Activated T-helper 1 cell treated with anti-CD3 and anti-CD28 coated beads, Interleukin-12 subunit alpha, Interleukin-12 subunit beta, Interleukin-2, Interleukin-4 antibody, amounts not matched to agents 30 ng/mL and 10 ng/mL and 1 ng/mL, durations not matched to agents 14 hours and 24 hours and 36 hours (primary cell): Measurements from ENCODE around the gene PPIL6. TPM values are rescaled to one million over a fixed set of nuclear protein-coding genes. Genes with fewer than 3 reads are reported as not detected.

Experiments
- DNase-seq: peaks from one replicate; pipeline ENCODE4 v3.0.0; 2021; ENCODE audit warnings: low spot score
- H3K27ac Mint-ChIP-seq: one replicate; pipeline ENCODE4 v1.8.0; 2021; ENCODE audit warnings: mild to moderate bottlenecking, mixed read lengths
- H3K27me3 Mint-ChIP-seq: one replicate; pipeline ENCODE4 v1.8.0; 2022; ENCODE audit warnings: mild to moderate bottlenecking, moderate library complexity, mixed read lengths; ENCODE audit not compliant: insufficient read depth
- H3K36me3 Mint-ChIP-seq: one replicate; pipeline ENCODE4 v1.8.0; 2021; ENCODE audit warnings: low read depth, mixed read lengths
- H3K4me1 Mint-ChIP-seq: one replicate; pipeline ENCODE4 v1.8.0; 2021; ENCODE audit warnings: low read depth, mixed read lengths
- H3K4me3 Mint-ChIP-seq: one replicate; pipeline ENCODE4 v1.8.0; 2021; ENCODE audit warnings: mild to moderate bottlenecking, moderate library complexity, mixed read lengths
- H3K9me3 Mint-ChIP-seq: one replicate; pipeline ENCODE4 v1.8.0; 2021; ENCODE audit warnings: mixed read lengths
- intact Hi-C: fragments of 100-400 bp; cut with micrococcal nuclease; formaldehyde crosslinking; loops from one replicate; pipeline ENCODE4 v1.15.1; 2024
- total RNA-seq: library from RNA; stranded (reverse); gene quantifications from 2 replicates; pipeline ENCODE4 v1.2.3, GENCODE V29; 2022

PPIL6 gene
- total RNA-seq, 1 donor from 2014 or later, result 0.13 TPM

- no peaks in the 10 kb centered on the region for H3K9me3 Mint-ChIP-seq
- no peaks in the 10 kb centered on the region for H3K36me3 Mint-ChIP-seq
- intact Hi-C loops, result no loop called here
These were observed 46.5 kb downstream of the PPIL6 start for GRCh38 chr6:109393886-109394281.

GRCh38 chr6:109393157-109393885 lies 47.1 kb downstream of the PPIL6 start:
- DNase-seq, result no peak
- Mint-ChIP-seq H3K27me3 (peaks cover 3% of the 10 kb centered on the region), H3K4me1 (peaks cover 5% of the 10 kb centered on the region), H3K9me3 (no peaks in the 10 kb centered on the region), H3K27ac (no peak overlapping the region), H3K4me3 (no peak overlapping the region), H3K36me3 (no peaks in the 10 kb centered on the region)
- intact Hi-C loops, result no loop called here

More at GRCh38 chr6:109393886-109394281, 46.5 kb downstream of the PPIL6 start:
- Mint-ChIP-seq H3K27me3 (peaks cover 3% of the 10 kb centered on the region), H3K27ac (no peak overlapping the region), H3K4me3 (no peak overlapping the region), H3K4me1 (peaks cover 5% of the 10 kb centered on the region)
- no peak for DNase-seq

- Mint-ChIP-seq H3K27me3 (peaks cover 9% of the 10 kb centered on the region), H3K4me1 (peaks cover 9% of the 10 kb centered on the region)
- intact Hi-C loops, result loop anchor here (10.0 kb wide), 1 partner anchor 1095 kb away; the partner anchor contains the start of gene AFG1L
These were observed 50.7 kb downstream of the PPIL6 start for GRCh38 chr6:109389650-109390274.

GRCh38 chr6:109388265-109388664 lies 52.2 kb downstream of the PPIL6 start:
- H3K27me3 Mint-ChIP-seq, result peaks cover 9% of the 10 kb centered on the region
- H3K4me1 Mint-ChIP-seq, result peaks cover 17% of the 10 kb centered on the region
- DNase-seq, result no peak
- H3K4me3 Mint-ChIP-seq, result no peak overlapping the region
- intact Hi-C loops, result loop anchor here (10.0 kb wide), 1 partner anchor 1093 kb away; the partner anchor contains the start of gene AFG1L
- no peaks in the 10 kb centered on the region for H3K36me3 Mint-ChIP-seq
- no peaks in the 10 kb centered on the region for H3K9me3 Mint-ChIP-seq
- H3K27ac Mint-ChIP-seq, result no peak overlapping the region

More at GRCh38 chr6:109389650-109390274, 50.7 kb downstream of the PPIL6 start:
- Mint-ChIP-seq H3K9me3 (no peaks in the 10 kb centered on the region), H3K27ac (no peak overlapping the region), H3K36me3 (no peaks in the 10 kb centered on the region), H3K4me3 (no peak overlapping the region)
- DNase-seq, result no peak

- H3K4me3 Mint-ChIP-seq, result peak overlapping the region; percentile 89
- H3K4me1 Mint-ChIP-seq, result peaks cover 40% of the 10 kb centered on the region
- intact Hi-C loops, result loop anchor here (1.0 to 10.0 kb wide), 18 partner anchors 57 to 1561 kb away; partner anchors contain the start of genes AFG1L, AK9, CDC40 and CEP57L1
- H3K9me3 Mint-ChIP-seq, result no peaks in the 10 kb centered on the region
- H3K36me3 Mint-ChIP-seq, result peaks cover 22% of the 10 kb centered on the region
- peak overlapping the region; percentile 98 for H3K27ac Mint-ChIP-seq
- no peak for DNase-seq
- H3K27me3 Mint-ChIP-seq, result peaks cover 6% of the 10 kb centered on the region
These were observed 56.9 kb downstream of the PPIL6 start for GRCh38 chr6:109383438-109383940.

GRCh38 chr6:109382576-109383437 lies 57.6 kb downstream of the PPIL6 start:
- no peaks in the 10 kb centered on the region for H3K9me3 Mint-ChIP-seq
- H3K4me1 Mint-ChIP-seq, result peaks cover 46% of the 10 kb centered on the region
- peak; percentile 88 for DNase-seq
- H3K27me3 Mint-ChIP-seq, result peaks cover 6% of the 10 kb centered on the region
- H3K4me3 Mint-ChIP-seq, result peak overlapping the region; percentile 89
- peaks cover 29% of the 10 kb centered on the region for H3K36me3 Mint-ChIP-seq
- intact Hi-C loops, result loop anchor here (1.0 to 10.0 kb wide), 18 partner anchors 57 to 1560 kb away; partner anchors contain the start of genes AFG1L, AK9, CDC40 and CEP57L1
- H3K27ac Mint-ChIP-seq, result peak overlapping the region; percentile 98

GRCh38 chr6:109381747-109382575 lies 58.5 kb downstream of the PPIL6 start, which contains the start of gene CD164:
Gene CD164 (minus strand): TSS chr6:109382467. CDS start chr6:109382378, 89 bp downstream.
- intact Hi-C loops, result loop anchor here (1.0 to 10.0 kb wide), 12 partner anchors 9 to 1559 kb away; partner anchors contain the start of genes AFG1L, CDC40, SEC63 and SNX3
- Mint-ChIP-seq H3K4me1 (peaks cover 51% of the 10 kb centered on the region), H3K36me3 (peaks cover 32% of the 10 kb centered on the region), H3K27ac (peak within 1 kb of the TSS; percentile 98), H3K27me3 (peaks cover 6% of the 10 kb centered on the region), H3K4me3 (peak within 1 kb of the TSS; percentile 97), H3K9me3 (no peaks in the 10 kb centered on the region)
- peak; percentile 90 for DNase-seq

- Mint-ChIP-seq H3K4me1 (peaks cover 56% of the 10 kb centered on the region), H3K27me3 (peaks cover 2% of the 10 kb centered on the region), H3K4me3 (peak overlapping the region; percentile 97), H3K9me3 (no peaks in the 10 kb centered on the region), H3K36me3 (peaks cover 37% of the 10 kb centered on the region), H3K27ac (peak overlapping the region; percentile 98)
- no peak for DNase-seq
- intact Hi-C loops, result loop anchor here (1.0 to 10.0 kb wide), 5 partner anchors 8 to 1496 kb away; partner anchors contain the start of genes AFG1L and CDC40
These were observed 59.2 kb downstream of the PPIL6 start for GRCh38 chr6:109381061-109381746.

- peaks cover 51% of the 10 kb centered on the region for H3K36me3 Mint-ChIP-seq
- H3K9me3 Mint-ChIP-seq, result no peaks in the 10 kb centered on the region
These were observed 60.7 kb downstream of the PPIL6 start for GRCh38 chr6:109379711-109380110.

GRCh38 chr6:109377717-109378116 lies 62.7 kb downstream of the PPIL6 start:
- intact Hi-C loops, result loop anchor here (10.0 kb wide), 1 partner anchor 433 kb away; no protein-coding TSS in a partner anchor
- H3K4me1 Mint-ChIP-seq, result peaks cover 64% of the 10 kb centered on the region
- no peaks in the 10 kb centered on the region for H3K27me3 Mint-ChIP-seq
- peak overlapping the region; percentile 56 for H3K4me3 Mint-ChIP-seq
- DNase-seq, result no peak
- H3K9me3 Mint-ChIP-seq, result no peaks in the 10 kb centered on the region
- H3K27ac Mint-ChIP-seq, result peak overlapping the region; percentile 49
- H3K36me3 Mint-ChIP-seq, result peaks cover 67% of the 10 kb centered on the region

More at GRCh38 chr6:109379711-109380110, 60.7 kb downstream of the PPIL6 start:
- intact Hi-C loops, result loop anchor here (5.0 to 10.0 kb wide), 5 partner anchors 435 to 1498 kb away; partner anchors contain the start of genes AFG1L and CDC40
- H3K27me3 Mint-ChIP-seq, result no peaks in the 10 kb centered on the region
- H3K4me3 Mint-ChIP-seq, result peak overlapping the region; percentile 97
- DNase-seq, result no peak
- peak overlapping the region; percentile 98 for H3K27ac Mint-ChIP-seq
- H3K4me1 Mint-ChIP-seq, result peaks cover 62% of the 10 kb centered on the region
